Measurements from ENCODE around the gene ARL8A.
"Not testable (repeated sequence)": the region's sequence is repeated elsewhere in the genome, so short reads cannot be mapped to it uniquely, and the experiment has no call there.

ARL8A gene

GRCh38 chr1:202172015-202172355 lies 27.4 kb upstream of the ARL8A start:
- no peak for DNase-seq

DNA sequence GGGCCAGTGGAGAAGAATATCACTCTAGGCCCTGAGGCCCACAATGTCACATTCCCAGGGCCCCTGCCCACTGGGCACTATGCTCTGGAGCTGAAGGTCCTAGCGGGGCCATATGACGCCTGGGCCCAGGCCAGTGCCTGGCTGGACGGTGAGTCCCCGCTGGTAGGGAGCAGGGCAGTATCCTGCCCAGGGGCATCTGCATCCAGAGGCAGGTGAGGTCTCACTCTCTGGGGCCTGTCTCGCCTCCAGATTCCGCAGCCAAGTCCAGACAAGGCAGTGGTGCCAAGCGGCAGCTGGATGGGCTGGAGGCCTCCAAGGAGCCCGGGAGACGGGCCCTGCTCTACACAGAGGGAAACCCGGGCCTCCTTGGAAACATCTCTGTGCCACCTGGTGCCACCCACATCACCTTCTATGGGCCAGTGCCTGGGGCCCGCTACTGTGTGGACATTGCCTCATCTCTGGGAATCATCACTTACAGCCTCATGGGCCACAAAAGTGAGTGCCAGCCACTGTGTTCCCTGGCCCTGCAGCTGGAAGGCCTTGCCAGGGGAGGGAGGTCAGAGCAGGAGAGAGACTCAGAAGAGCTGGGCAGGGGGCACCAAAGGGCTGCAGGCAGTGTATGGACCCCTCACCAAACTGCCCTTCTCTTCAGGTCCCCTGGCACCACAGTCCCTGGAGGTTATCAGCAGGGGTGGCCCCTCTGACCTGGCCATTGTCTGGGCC lies 26.9 kb upstream of the ARL8A start:
- no peak for DNase-seq

- no peak for DNase-seq
Measured at GRCh38 chr1:202170726-202171125, 26.2 kb upstream of the ARL8A start.

GRCh38 chr1:202168861-202169260 lies 24.3 kb upstream of the ARL8A start:
- no peak for DNase-seq

DNA sequence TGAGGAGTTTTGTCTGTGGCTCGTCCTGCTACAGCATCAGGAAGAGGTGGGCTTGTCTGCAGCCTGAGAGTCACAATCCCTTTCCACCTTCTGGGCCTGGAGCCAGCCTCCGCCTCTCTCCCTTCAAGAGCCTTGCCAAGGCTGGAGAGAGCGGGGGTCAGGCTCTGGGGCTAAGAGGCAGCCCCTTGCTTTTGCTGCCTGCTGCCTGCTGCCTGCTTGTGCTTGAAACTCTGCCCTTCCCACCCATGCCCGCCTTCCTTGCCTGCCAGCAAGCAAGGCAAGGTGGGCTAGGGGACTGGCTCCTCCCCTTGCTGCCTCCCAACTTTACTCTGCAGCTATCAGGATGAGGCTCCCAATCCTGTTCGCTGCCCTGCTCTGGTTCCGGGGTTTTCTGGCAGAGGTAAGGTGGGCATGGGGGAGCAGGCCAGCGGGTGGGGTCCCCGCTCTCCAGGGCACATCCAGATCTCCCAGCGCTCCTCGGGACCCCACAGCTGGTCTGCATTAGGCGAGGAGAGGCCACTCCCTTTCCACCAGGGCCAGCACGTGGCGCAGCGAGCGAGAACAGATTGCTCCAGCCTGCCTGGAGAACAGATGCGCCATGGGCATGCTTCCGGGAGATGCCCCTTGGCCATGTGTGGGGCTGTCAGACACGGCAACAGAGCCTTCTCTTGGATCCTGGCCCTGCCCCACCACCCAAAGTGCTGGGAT lies 23.3 kb upstream of the ARL8A start:
- no peak for DNase-seq

GRCh38 chr1:202167054-202167453 lies 22.5 kb upstream of the ARL8A start:
- not testable (repeated sequence) for DNase-seq

DNA sequence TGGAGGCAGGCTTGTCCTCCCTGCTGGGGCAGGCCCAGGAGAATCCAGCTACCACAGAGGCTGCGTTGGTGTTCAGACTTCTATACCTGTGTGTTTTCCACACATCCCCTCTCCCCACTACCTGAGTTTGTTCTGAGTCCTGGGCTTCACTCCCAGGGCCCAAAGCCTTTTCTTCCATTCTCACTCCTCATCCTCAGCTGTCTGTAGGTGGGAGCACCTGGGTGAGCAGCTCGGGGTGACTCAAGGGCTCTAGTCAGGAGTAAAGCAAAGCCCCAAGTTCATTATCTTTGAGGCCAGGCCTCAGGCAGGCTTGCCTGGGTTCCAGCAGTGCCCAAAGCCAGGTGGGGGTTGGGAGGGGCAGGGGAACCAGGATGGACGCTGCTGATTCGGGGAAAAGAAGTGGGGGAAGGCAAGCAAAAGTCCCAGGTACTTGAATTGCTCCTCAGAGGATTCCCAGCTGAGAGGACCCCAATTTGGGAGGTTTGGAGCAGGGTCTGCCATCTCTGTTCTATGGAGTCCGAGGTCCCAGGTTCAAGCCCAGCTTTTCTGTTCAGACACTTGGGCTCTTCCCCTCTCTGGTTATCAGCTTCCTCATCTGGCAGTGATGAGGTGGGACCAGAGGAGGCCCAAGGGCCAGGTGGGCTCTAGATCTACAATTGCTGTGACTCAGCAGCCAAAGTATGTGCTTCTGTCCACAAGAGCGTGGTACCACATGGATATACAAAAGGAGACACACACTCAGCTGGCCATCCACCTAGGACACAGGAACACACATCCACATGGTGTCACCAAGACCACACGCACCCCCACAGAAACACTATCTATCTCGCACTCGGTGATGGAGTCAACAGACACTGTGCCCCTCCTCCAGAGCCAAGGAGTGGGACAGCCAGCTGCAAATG lies 21.7 kb upstream of the ARL8A start:
- DNase-seq, result no peak

DNA sequence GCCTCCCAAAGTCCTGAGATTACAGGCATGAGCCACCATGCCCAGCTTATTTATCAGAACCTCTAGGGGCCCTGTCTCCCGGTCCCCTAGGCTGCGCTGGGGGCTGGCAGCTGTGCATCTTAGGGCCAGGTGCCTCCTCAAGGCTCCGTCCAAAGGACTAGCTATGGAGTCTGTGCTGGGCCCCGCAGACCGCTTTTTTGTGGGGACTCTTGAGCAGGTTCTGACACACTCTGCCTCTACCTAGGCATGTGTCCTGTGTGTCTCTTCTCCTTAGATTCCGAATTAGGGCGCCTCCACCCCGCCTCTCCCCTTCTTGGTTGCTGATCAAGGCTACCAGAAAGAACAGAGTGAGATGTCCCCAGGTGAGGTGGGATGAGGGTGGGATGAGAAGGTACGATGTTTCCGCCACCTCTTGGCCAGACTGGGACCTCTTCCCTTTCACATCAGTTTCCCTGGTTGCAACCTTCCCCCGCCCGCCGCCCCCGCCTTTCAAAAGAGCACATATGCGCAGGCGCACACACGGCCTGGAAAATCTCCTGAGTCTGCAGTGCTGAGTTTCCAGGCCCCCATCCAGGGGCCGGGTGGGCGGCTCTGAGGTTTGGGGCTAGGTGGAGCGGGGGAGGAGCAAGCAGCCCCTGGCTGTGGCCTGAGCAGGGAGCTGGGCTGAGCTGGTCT lies 20.9 kb upstream of the ARL8A start:
- DNase-seq, result no peak

DNA sequence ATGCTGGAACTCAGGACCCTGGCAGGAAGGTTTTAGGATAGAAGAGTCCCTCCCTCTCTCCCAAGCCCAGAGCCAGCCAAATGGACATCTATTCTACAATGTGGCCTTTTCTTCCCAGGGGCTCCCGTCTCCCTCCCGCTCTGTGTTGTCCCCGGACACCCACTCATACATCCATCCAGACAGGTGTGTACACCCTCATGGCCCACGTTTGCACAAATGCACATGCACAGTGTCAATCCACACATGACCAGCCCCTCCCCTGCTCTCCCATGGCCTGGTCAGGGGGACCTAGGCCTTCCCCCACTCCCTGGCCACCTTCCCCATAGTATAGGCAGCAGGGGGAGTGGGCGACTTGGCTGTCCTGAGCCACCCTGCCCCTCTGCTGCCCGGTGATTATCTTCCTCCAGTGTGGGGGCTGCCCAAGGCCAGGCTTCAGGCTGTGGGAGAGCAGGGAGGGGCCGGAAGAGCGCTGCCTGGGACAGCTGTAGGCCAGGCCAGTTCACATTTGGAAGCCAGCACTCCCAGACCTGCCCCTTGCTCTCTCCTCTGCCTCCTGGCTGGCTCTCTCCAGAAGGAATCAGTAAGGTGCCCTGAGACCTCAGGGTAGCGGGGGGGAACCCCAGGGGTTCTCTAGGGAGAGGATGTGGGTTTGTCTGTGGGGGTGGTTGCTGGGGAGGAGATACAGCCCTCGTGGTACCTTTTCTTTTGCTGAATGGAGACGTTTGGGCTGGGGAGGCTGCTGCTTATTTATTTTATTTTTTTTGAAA lies 19.9 kb upstream of the ARL8A start:
- no peak for DNase-seq

- no peak for DNase-seq
Measured at GRCh38 chr1:202163281-202164270, 19.0 kb upstream of the ARL8A start.

GRCh38 chr1:202162418-202163280 lies 18.1 kb upstream of the ARL8A start:
- DNase-seq, result no peak

- no peak for DNase-seq
Measured at GRCh38 chr1:202162047-202162417, 17.5 kb upstream of the ARL8A start.

DNA sequence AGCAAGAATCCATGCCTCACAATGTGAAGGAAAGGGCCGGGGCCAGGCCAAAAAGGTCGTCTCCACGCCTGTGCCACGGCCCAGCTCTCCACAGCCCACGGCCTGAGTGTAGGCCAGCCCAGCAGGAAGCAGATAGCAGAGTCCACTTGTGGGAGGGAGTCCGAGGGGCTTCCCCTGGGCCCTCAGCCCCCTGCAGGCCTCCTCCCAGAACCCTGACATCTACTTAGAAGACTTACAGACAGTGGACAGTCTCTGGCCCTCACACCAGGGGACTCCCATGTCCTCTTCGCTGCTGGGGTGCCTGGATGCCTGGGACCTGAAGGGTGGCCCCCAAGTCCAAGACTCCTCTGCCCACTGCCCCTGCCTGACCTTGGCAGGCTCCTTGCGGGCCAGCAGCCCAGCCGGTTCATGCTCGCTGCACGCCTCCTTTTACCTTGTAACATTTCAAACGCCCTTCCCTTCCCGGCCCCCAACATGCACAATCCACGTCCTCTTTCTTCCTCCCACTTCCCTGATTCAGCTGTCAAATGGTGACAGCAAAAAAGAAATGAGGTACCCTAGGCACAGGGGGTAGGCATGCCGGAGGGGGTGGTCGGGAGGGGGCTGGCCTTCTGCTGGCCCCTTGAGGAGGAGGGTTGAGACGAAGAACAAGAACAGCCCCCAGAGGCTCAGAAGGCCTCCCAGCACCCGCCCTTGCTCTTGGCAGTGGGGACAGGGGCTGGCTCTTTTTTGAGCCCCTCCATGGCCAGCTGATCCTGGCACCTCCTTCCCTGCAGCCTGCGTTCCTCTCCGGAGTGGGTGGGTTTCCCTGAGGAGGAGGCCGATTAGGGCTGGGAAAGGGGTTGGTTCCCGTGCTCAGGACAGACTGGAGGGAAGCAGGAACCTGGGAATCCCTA lies 16.9 kb upstream of the ARL8A start:
- DNase-seq, result no peak

DNA sequence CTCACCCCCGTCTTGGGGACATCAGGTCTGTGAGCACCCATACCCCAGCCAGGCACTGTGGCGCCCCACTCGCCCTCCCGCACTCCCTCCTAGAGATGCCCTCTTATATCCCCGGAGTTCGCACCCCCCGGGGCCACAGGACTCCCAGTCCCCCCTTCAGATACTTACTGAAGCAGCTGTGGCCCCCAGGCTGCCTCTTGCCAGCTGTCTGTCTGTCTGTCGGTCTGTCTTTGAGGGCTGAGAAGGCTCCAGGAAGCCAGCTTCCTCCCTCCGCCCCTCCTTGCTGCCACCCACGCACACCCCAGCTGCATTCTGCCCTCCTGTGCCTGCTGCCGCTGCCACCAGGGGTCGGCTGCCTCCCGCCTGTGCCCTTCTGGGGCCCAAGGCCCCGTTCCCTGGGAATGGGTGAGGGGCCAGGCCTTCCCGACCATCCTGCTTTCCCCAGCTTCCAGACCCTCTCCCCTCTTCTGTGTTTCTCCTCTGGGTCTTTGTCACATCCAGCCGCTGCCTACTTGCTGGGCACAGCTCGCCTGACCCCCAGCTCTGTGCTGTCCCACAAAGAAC lies 15.9 kb upstream of the ARL8A start, which contains the start of gene PTPN7:
TSS of gene PTPN7 (minus strand) at position 226 of the 564 bp plus-strand sequence. CDS start 1,200 bp downstream, outside the sequence.
- no peak for DNase-seq

DNA sequence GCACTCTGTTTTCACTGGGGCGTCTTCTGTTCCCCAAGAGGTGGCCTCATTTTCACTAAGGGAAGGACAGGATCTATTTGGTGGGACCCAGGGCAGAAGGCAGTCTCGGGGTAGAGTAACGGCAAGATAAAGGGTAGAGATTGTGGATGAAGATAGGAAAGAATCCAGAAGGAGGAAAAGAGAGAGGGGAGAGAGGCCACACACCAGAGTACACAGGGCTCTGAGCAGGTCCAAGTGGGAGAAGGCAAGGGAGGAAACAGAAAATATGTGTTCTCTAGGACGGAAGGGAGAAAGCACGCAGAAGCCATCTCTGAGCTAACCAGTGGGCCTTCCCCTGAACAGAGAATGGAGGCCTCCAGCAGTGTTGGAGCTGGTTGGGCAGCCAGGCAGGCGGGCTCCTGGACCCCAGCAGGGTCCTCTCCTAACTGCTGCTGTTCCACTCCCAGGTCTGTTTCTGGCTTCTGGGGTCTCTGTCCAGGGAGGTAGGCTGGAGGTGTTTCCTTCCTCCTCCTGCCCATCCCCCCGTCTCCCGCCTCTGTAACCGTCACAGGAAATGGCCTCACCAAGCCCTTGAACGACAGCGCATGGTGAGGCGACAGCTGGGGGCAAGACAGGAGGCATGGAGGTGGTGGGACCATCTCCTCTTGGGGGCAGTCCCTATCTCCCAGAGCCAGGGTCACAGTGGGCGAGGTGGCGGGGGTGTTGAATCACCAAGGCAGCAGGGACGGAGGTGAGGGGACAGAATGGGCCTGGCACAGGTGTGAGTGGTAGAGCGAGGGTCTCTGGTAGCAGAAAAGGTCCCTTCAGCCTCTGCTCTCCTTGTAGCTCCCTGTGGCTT lies 15.2 kb upstream of the ARL8A start:
- no peak for DNase-seq

- no peak for DNase-seq
Measured at GRCh38 chr1:202158810-202159533, 14.4 kb upstream of the ARL8A start.

DNA sequence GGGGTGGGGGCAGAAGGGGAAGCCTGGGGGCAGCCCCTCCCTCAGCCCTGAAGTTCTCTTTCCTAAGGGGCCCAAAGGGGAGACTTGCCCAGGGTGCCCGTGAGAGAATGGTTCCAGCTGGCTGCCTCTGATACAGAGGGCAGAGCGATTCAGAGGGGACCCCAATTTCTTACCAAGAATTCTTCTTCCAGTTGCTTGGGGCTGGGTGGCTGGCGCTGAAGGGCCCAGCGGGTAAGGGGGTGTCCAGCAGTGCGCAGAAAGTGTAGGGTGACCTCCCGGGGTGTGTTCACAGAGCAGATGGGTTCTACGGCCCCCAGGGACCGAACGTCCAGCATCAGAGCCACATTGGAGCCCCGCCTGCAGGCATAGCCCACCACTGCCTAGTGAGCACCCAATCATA lies 13.4 kb upstream of the ARL8A start:
- no peak for DNase-seq
